Hepatocyte (in vitro differentiated cells): Measurements from ENCODE around the gene CAPN2. TPM values are rescaled to one million over a fixed set of nuclear protein-coding genes. Genes with fewer than 3 reads are reported as not detected.

ENCODE experiments used
- DNase-seq: peaks from one replicate; pipeline ENCODE4 v3.0.0-alpha.2; 2016; ENCODE audit warnings: low spot score
- H2AFZ ChIP-seq: fragments of 200-600 bp; sonication (generic); 2 replicates; pipeline ENCODE4 v1.6.0; 2016; ENCODE audit warnings: antibody characterized with exemption, mild to moderate bottlenecking
- H3K27ac ChIP-seq: fragments of 200-600 bp; sonication (generic); 2 replicates; pipeline ENCODE4 v1.5.1; 2016; ENCODE audit warnings: mild to moderate bottlenecking
- H3K27me3 ChIP-seq: fragments of 200-600 bp; sonication (generic); 2 replicates; pipeline ENCODE4 v1.6.1; 2016
- H3K36me3 ChIP-seq: fragments of 200-600 bp; sonication (generic); replicated peaks from 2 replicates; pipeline ENCODE4 v1.5.1; 2016; ENCODE audit warnings: low read depth; ENCODE audit not compliant: insufficient read depth
- H3K4me1 ChIP-seq: fragments of 200-600 bp; sonication (generic); 2 replicates; pipeline ENCODE4 v1.5.1; 2016; ENCODE audit warnings: mild to moderate bottlenecking, moderate library complexity; ENCODE audit not compliant: insufficient read depth
- H3K4me2 ChIP-seq: fragments of 200-600 bp; sonication (generic); 2 replicates; pipeline ENCODE4 v1.6.0; 2016
- H3K4me3 ChIP-seq: fragments of 200-600 bp; sonication (generic); 2 replicates; pipeline ENCODE4 v1.5.1; 2016; ENCODE audit warnings: mild to moderate bottlenecking
- H3K79me2 ChIP-seq: fragments of 200-600 bp; sonication (generic); 2 replicates; pipeline ENCODE4 v1.6.0; 2017; ENCODE audit warnings: mild to moderate bottlenecking
- H3K9me2 ChIP-seq: fragments of 200-600 bp; sonication (generic); replicated peaks from 2 replicates; pipeline ENCODE4 v1.6.0; 2017; ENCODE audit warnings: mild to moderate bottlenecking; ENCODE audit not compliant: insufficient read depth
- H3K9me3 ChIP-seq: fragments of 200-600 bp; sonication (generic); 2 replicates; pipeline ENCODE4 v1.5.1; 2016; ENCODE audit warnings: low read depth, mild to moderate bottlenecking
- H4K20me1 ChIP-seq: fragments of 200-600 bp; sonication (generic); 2 replicates; pipeline ENCODE4 v1.6.0; 2016; ENCODE audit warnings: mild to moderate bottlenecking; ENCODE audit not compliant: insufficient read depth, poor library complexity, severe bottlenecking
- EZH2 ChIP-seq: fragments of 200-600 bp; sonication (generic); IDR thresholded peaks from 2 replicates; pipeline ENCODE4 v1.6.1; 2016; ENCODE audit warnings: antibody characterized with exemption, mild to moderate bottlenecking, borderline replicate concordance
- EZH2phosphoT487 ChIP-seq: fragments of 200-600 bp; sonication (generic); IDR thresholded peaks from one replicate; pipeline ENCODE4 v1.6.1; 2018; ENCODE audit warnings: antibody characterized with exemption, mild to moderate bottlenecking, low read depth, moderate library complexity; ENCODE audit not compliant: unreplicated experiment, severe bottlenecking
- WGBS: methylation state at CpG from one replicate; pipeline ENCODE4 v1.1.6; 2016; ENCODE audit warnings: low lambda C conversion rate; ENCODE audit errors: missing lambda C conversion rate; 5-methylcytosine and 5-hydroxymethylcytosine counted together
- polyA plus RNA-seq: library from polyadenylated mRNA; unstranded; fragments of >200 nt; fragmentation: Nextera tagmentation; extraction: Ambion mirVana; gene quantifications from 2 replicates; pipeline ENCODE4 v1.2.1, GENCODE V29; 2016
- total RNA-seq: library from RNA; depleted of rRNA; stranded (reverse); fragments of >200 nt; gene quantifications from 2 replicates; pipeline ENCODE4 v1.2.3, GENCODE V29; 2014
- TF ChIP-seq, protein P1 (sequence below): fragments of 200-600 bp; sonication (generic); IDR thresholded peaks from 2 replicates; pipeline ENCODE4 v1.5.1; 2016; ENCODE audit warnings: antibody characterized with exemption, mild to moderate bottlenecking; ENCODE audit not compliant: poor library complexity

The CAPN2 gene
- total and polyA plus RNA-seq, 2 experiments from 2014 or later, result 147 to 162 TPM

DNA sequence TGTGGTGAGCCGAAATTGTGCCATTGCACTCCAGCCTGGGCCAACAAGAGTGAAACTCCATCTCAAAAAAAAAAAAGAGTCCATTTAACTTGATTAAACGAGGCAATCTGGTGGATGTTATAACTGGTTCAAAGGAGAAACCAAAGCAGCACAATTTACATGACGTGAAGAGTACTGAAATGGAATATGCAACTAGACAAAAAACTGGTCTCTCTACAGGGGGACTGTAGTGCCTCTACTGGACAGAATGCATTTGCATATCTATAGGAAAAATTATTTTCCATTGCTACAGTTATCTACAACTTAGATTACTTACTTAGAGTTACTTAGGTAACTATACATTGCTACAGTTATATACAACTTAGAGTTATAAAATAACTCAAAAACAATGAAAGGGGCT, 2.7 kb upstream of the CAPN2 start:
- Histone ChIP-seq H3K4me1 (peaks cover 45% of the 10 kb centered on the region), H4K20me1 (no peaks in the 10 kb centered on the region), H3K9me3 (no peaks in the 10 kb centered on the region), H3K4me3 (no peak overlapping the region), H2AFZ (no peak overlapping the region), H3K27ac (no peak overlapping the region), H3K4me2 (no peak overlapping the region), H3K27me3 (no peaks in the 10 kb centered on the region), H3K36me3 (no peaks in the 10 kb centered on the region), H3K79me2 (peaks cover 23% of the 10 kb centered on the region), H3K9me2 (no peaks in the 10 kb centered on the region)
- WGBS, result 78% methylated on average over 3 of the region's 3 CpGs
- TF ChIP-seq EZH2phosphoT487, result no peak
- TF ChIP-seq, protein P1, sequence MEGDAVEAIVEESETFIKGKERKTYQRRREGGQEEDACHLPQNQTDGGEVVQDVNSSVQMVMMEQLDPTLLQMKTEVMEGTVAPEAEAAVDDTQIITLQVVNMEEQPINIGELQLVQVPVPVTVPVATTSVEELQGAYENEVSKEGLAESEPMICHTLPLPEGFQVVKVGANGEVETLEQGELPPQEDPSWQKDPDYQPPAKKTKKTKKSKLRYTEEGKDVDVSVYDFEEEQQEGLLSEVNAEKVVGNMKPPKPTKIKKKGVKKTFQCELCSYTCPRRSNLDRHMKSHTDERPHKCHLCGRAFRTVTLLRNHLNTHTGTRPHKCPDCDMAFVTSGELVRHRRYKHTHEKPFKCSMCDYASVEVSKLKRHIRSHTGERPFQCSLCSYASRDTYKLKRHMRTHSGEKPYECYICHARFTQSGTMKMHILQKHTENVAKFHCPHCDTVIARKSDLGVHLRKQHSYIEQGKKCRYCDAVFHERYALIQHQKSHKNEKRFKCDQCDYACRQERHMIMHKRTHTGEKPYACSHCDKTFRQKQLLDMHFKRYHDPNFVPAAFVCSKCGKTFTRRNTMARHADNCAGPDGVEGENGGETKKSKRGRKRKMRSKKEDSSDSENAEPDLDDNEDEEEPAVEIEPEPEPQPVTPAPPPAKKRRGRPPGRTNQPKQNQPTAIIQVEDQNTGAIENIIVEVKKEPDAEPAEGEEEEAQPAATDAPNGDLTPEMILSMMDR, result peak; percentile 48
- DNase-seq, result no peak

DNA sequence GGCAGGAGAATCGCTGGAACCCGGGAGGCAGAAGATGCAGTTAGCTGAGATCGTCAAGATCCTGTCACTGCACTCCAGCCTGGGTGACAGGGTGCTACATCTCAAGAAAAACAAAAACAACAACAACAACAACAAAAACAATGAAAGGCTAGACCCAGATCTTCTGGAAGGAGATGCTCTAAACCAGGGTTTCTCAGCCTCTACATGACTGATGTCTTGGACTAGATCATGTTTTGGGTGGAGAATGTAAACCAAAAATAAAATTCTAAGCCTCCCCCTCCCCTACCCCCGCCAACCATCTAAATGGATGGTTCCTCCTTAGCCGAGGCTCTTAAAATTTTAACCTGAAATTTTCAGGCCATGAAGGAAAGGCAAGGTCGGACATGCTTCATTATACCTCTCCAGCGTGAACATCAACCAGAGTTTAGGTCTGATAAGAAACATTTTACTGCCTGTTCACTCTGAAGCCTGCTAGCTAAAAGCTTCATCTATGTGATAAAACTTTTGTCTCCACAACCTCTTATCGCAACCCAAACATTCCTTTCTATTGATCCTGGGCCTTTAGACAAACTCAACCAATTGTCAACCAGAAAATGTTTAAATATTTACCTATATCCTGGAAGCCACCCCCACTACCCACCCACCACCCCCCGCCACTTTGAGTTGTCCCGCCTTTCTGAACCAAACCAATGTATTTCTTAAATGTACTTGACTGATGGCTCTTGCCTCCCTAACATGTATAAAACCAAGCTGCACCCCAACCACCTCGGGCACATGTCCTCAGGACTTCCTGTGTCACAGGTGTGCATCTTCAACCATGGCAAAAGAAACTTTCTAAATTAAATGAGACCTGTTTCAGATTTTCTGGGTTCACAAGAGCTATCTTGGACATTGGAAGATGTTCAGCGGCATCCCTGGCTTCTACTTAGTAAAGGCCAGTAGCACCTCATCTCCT, 1.9 kb upstream of the CAPN2 start:
- WGBS, result 67% methylated on average over 12 of the region's 12 CpGs
- H3K36me3 ChIP-seq, result no peaks in the 10 kb centered on the region

DNA sequence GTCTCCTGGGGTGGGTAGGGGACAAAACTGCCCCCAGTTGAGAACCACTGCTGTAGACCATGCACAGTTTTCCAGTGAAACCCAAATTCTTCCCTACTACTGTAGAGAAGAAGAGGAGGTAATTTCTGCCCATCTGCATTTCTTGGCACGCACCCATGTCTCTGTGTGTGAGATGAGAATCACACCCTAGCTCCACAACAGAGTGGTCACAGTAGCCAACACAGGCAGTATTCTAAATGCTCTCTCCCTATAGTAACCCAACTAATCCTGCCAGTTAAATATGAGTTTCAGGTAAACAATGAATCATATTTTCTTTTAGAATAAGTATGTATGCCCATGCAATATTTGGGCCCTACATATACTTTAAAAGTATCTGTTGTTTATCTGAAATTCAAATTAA, 1.2 kb upstream of the CAPN2 start:
- no peak for DNase-seq
- Histone ChIP-seq H3K4me3 (no peak overlapping the region), H2AFZ (no peak overlapping the region), H3K36me3 (no peaks in the 10 kb centered on the region), H3K9me3 (no peaks in the 10 kb centered on the region), H3K9me2 (no peaks in the 10 kb centered on the region), H3K27ac (peak overlapping the region; percentile 18), H3K27me3 (no peaks in the 10 kb centered on the region), H4K20me1 (no peaks in the 10 kb centered on the region), H3K4me1 (peaks cover 49% of the 10 kb centered on the region), H3K4me2 (no peak overlapping the region), H3K79me2 (peaks cover 33% of the 10 kb centered on the region)
- 78% methylated on average over 1 of the region's 1 CpG for WGBS
- TF ChIP-seq EZH2phosphoT487, result no peak
- TF ChIP-seq EZH2, result no peak
- TF ChIP-seq, protein P1, result no peak

More for the DNA sequence above, 1.9 kb upstream of the CAPN2 start:
- Histone ChIP-seq H2AFZ (no peak overlapping the region), H3K79me2 (peaks cover 27% of the 10 kb centered on the region), H3K4me3 (no peak overlapping the region), H3K27ac (peak overlapping the region; percentile 29), H3K27me3 (no peaks in the 10 kb centered on the region), H3K4me2 (no peak overlapping the region), H4K20me1 (no peaks in the 10 kb centered on the region), H3K9me3 (no peaks in the 10 kb centered on the region), H3K4me1 (peaks cover 47% of the 10 kb centered on the region), H3K9me2 (no peaks in the 10 kb centered on the region)
- DNase-seq, result no peak
- TF ChIP-seq EZH2, result no peak
- TF ChIP-seq, protein P1, result no peak
- no peak for TF ChIP-seq EZH2phosphoT487
